Fibroblast of villous mesenchyme (primary cell): ENCODE data around the gene ASB2. TPM values are rescaled to one million over a fixed set of nuclear protein-coding genes. Genes with fewer than 3 reads are reported as not detected.

Experiments
- DNase-seq: peaks from one replicate; pipeline ENCODE4 v3.0.0-alpha.2; 2010; ENCODE audit warnings: low read depth
- H3K4me3 ChIP-seq: 2 replicates; pipeline ENCODE4 v1.5.1; 2011; ENCODE audit warnings: low read depth, mild to moderate bottlenecking, low read length
- CTCF ChIP-seq: IDR thresholded peaks from 2 replicates; pipeline ENCODE4 v1.5.1; 2012; ENCODE audit warnings: low read depth, mild to moderate bottlenecking, low read length; ENCODE audit not compliant: insufficient read depth
- total RNA-seq: library from RNA; depleted of rRNA; stranded (reverse); fragments of >200 nt; gene quantifications from 2 replicates; pipeline ENCODE4 v1.2.3, GENCODE V29; 2012

Gene ASB2
- total RNA-seq, 1 donor, result 0.86 TPM

DNA sequence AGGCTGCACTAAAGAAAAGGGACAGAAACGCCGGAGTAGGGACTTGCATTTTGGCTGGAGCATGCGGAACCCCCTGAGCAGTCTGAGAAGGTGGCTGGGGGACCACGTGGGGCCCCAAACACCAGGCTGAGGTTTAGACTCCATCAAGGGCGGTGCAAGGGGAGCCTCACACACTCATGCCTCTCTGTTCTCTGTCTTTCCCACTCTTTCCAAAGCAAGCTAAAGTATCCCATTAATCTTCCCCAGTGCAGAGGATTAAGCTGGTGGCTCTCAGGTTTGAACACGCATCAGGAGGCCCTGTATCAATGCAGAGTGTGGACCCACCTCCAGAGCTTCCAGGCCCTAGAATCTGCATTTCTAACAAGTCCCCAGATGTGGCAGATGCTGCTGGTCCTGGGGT lies 34.3 kb upstream of the ASB2 start:
- no peak overlapping the region for H3K4me3 ChIP-seq
- TF ChIP-seq CTCF, result no peak
- no peak for DNase-seq

DNA sequence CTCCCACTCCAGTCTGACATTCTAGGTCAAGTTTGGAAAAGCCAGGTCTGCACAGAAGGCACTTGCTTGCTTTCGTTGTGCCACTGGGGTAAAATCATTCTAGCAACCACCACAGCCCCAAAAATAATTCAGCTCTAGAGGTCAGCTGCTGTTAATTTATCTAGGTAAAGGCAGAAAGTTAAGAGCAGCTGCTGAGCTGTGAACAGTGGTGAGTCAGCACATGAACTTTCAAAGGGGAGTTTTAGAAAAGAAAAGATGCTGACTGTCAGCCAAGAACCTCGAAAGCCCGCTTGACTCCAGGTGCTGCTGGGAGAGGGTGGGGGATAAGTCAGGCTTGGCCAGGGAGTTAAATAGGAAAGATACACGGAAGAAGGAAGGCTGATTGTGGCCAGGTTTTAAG lies 33.4 kb upstream of the ASB2 start:
- no peak overlapping the region for H3K4me3 ChIP-seq
- TF ChIP-seq CTCF, result no peak
- DNase-seq, result peak; percentile 22

DNA sequence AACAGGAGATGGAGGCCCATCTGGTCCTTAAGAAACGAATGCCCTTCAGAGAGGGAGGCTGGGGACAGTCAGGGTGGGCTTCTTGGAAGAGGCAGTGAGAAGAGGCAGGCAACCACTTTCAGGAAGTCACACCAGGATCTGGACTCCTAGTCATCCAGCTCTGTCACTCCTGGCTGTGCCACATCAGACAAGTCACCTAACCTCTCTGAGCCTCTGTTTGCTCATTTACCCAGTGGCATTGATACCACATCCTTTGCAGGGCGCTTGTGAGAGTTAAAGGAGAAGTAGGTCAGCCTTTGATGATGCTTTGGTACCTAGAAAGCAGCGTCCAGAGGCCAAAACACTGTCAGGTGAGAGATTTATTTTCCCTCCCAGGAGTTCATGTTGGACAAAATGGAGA lies 31.9 kb upstream of the ASB2 start:
- TF ChIP-seq CTCF, result no peak
- H3K4me3 ChIP-seq, result no peak overlapping the region
- no peak for DNase-seq

- TF ChIP-seq CTCF, result peak; percentile 43
Measured at GRCh38 chr14:94005324-94006073, 29.1 kb upstream of the ASB2 start.

DNA sequence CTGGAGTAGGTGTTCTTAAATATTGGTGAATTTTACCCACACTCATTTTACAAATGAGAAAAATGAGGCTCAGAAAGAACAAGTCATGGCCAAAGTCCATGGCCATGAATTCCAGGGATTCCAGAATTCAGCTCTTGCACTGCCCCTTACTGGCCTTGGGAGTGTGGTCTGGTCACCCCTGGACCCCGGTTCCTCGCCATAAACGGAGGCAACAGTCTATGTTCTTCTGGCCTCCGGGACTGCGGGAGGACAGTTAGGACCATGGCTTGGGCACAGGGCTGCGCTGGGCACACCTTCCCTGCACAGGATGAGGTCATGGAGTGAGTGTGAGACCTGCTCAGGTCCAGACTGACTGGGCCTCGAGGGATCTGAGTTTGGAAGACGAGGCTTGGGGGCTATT lies 27.6 kb upstream of the ASB2 start:
- DNase-seq, result no peak
- H3K4me3 ChIP-seq, result no peak overlapping the region
- no peak for TF ChIP-seq CTCF

More at GRCh38 chr14:94005324-94006073, 29.1 kb upstream of the ASB2 start:
- H3K4me3 ChIP-seq, result no peak overlapping the region
- no peak for DNase-seq

DNA sequence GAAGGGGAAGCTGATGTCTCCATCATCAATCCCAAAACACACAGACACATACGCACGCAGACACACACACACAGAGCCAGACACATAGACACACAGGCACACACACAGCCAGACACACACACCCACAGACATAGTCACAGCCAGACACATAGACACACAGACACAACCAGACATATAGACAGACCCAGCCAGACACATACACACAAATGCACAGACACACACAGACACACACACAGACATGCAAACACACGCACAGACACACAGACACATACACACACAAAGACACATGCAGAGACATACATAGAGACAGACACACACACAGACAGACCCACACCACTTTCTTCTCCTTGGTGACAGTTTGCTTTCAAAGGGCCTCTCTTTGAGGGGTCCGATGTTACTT lies 27.0 kb upstream of the ASB2 start:
- no peak overlapping the region for H3K4me3 ChIP-seq
- no peak for DNase-seq
- TF ChIP-seq CTCF, result no peak
